ENCODE measurements around the gene UCHL5. TPM values are rescaled to one million over a fixed set of nuclear protein-coding genes. Genes with fewer than 3 reads are reported as not detected.

The UCHL5 gene
- total and polyA plus RNA-seq, 2 experiments from 2014 or later: 42.5 to 67.1 TPM

GRCh38 chr1:193083365-193084088 is 24.4 kb upstream of the UCHL5 start (continued):
- TF ChIP-seq, protein P1, sequence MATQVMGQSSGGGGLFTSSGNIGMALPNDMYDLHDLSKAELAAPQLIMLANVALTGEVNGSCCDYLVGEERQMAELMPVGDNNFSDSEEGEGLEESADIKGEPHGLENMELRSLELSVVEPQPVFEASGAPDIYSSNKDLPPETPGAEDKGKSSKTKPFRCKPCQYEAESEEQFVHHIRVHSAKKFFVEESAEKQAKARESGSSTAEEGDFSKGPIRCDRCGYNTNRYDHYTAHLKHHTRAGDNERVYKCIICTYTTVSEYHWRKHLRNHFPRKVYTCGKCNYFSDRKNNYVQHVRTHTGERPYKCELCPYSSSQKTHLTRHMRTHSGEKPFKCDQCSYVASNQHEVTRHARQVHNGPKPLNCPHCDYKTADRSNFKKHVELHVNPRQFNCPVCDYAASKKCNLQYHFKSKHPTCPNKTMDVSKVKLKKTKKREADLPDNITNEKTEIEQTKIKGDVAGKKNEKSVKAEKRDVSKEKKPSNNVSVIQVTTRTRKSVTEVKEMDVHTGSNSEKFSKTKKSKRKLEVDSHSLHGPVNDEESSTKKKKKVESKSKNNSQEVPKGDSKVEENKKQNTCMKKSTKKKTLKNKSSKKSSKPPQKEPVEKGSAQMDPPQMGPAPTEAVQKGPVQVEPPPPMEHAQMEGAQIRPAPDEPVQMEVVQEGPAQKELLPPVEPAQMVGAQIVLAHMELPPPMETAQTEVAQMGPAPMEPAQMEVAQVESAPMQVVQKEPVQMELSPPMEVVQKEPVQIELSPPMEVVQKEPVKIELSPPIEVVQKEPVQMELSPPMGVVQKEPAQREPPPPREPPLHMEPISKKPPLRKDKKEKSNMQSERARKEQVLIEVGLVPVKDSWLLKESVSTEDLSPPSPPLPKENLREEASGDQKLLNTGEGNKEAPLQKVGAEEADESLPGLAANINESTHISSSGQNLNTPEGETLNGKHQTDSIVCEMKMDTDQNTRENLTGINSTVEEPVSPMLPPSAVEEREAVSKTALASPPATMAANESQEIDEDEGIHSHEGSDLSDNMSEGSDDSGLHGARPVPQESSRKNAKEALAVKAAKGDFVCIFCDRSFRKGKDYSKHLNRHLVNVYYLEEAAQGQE (IDR thresholded peaks at IDR 0.05; ENCODE audit: unreplicated experiment): no peak
- TF ChIP-seq ZNF114 (CRISPR knock-in tag; IDR thresholded peaks at IDR 0.05): no peak

DNA sequence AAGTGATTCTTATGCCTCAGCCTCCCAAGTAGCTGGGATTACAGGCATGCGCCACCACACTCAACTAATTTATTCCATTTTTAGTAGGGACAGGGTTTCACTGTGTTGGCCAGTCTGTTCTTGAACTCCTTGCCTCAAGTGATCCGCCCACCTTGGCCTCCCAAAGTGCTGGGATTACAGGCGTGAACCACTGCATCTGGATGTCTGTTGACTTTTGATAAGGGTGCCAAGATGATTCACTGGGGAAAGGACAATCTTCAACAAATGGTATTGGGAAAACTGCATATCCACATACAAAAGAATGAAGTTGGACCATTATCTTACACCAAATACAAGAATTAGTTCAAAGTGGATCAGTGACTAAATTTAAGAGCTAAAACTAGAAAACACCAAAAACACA is 20.0 kb upstream of the UCHL5 start:
- H3K36me3 ChIP-seq (ENCODE audit: insufficient read depth): peaks cover 39% of the 10 kb centered on the region
- TF ChIP-seq, protein P1 (IDR thresholded peaks at IDR 0.05; ENCODE audit: unreplicated experiment): no peak
- TF ChIP-seq, protein P2, sequence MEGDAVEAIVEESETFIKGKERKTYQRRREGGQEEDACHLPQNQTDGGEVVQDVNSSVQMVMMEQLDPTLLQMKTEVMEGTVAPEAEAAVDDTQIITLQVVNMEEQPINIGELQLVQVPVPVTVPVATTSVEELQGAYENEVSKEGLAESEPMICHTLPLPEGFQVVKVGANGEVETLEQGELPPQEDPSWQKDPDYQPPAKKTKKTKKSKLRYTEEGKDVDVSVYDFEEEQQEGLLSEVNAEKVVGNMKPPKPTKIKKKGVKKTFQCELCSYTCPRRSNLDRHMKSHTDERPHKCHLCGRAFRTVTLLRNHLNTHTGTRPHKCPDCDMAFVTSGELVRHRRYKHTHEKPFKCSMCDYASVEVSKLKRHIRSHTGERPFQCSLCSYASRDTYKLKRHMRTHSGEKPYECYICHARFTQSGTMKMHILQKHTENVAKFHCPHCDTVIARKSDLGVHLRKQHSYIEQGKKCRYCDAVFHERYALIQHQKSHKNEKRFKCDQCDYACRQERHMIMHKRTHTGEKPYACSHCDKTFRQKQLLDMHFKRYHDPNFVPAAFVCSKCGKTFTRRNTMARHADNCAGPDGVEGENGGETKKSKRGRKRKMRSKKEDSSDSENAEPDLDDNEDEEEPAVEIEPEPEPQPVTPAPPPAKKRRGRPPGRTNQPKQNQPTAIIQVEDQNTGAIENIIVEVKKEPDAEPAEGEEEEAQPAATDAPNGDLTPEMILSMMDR (conservative IDR thresholded peaks at IDR 0.05; ENCODE audit: low read depth in 2 of 2): no peak
- no peak for TF ChIP-seq JUNB (IDR thresholded peaks at IDR 0.05; ENCODE audit: unreplicated experiment)
- TF ChIP-seq POLR2AphosphoS5 (IDR thresholded peaks at IDR 0.05; ENCODE audit: low read depth): no peak
- no peak for TF ChIP-seq ZNF114 (CRISPR knock-in tag; IDR thresholded peaks at IDR 0.05)
- TF ChIP-seq STAT1 (IDR thresholded peaks at IDR 0.05; ENCODE audit: unreplicated experiment): no peak
- TF ChIP-seq ZNF331 (CRISPR knock-in tag; IDR thresholded peaks at IDR 0.05; ENCODE audit: low read depth): no peak
- TF ChIP-seq EZH2phosphoT487 (IDR thresholded peaks at IDR 0.05; ENCODE audit: unreplicated experiment): no peak
- TF ChIP-seq, protein P3, sequence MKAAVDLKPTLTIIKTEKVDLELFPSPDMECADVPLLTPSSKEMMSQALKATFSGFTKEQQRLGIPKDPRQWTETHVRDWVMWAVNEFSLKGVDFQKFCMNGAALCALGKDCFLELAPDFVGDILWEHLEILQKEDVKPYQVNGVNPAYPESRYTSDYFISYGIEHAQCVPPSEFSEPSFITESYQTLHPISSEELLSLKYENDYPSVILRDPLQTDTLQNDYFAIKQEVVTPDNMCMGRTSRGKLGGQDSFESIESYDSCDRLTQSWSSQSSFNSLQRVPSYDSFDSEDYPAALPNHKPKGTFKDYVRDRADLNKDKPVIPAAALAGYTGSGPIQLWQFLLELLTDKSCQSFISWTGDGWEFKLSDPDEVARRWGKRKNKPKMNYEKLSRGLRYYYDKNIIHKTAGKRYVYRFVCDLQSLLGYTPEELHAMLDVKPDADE (IDR thresholded peaks at IDR 0.05): no peak

More for the DNA sequence above, 20.0 kb upstream of the UCHL5 start:
- Mint-ChIP-seq H3K4me3 (no peak overlapping the region), H3K36me3 (ENCODE audit: low read depth) (peaks cover 59% of the 10 kb centered on the region), H3K4me1 (peaks cover 5% of the 10 kb centered on the region; the same call in 2 of the 3 replicates), H3K9me3 (peaks cover 2% of the 10 kb centered on the region; the same call in 2 of the 3 replicates), H3K27me3 (ENCODE audit: insufficient read depth, low read depth, poor library complexity) (no peaks in the 10 kb centered on the region), H3K27ac (no peak overlapping the region)
- Histone ChIP-seq H3K79me2 (replicated peaks; ENCODE audit: insufficient read depth) (peaks cover 21% of the 10 kb centered on the region), H3K9me2 (ENCODE audit: insufficient read depth) (no peaks in the 10 kb centered on the region), H4K20me1 (replicated peaks; ENCODE audit: insufficient read depth) (0 out of 2 replicates have a peak, but pooled peaks cover 3% of the 10 kb centered on the region), H3K4me2 (no peak overlapping the region), H3K4me1 (ENCODE audit: insufficient read depth) (no peaks in the 10 kb centered on the region; the same call in 1 of the 2 replicates), H3K4me3 (no peak overlapping the region), H3F3A (replicated peaks; ENCODE audit: low read depth) (no peaks in the 10 kb centered on the region), H3K27ac (ENCODE audit: low read depth) (no peak overlapping the region), H2AFZ (no peak overlapping the region), H3K27me3 (ENCODE audit: insufficient read depth) (no peaks in the 10 kb centered on the region)
- ATAC-seq: no peak
- no peak for DNase-seq (ENCODE audit: low spot score)

Data from GM23338 (cell line).